Measurements from ENCODE around the gene PYROXD2. TPM values are rescaled to one million over a fixed set of nuclear protein-coding genes. Genes with fewer than 3 reads are reported as not detected.

PYROXD2 gene
- total and polyA plus RNA-seq, 2 of the 13 experiments (the other 11 are each of a cell fraction or from before 2014, with no cell fraction given): 2.0 to 6.2 TPM

DNA sequence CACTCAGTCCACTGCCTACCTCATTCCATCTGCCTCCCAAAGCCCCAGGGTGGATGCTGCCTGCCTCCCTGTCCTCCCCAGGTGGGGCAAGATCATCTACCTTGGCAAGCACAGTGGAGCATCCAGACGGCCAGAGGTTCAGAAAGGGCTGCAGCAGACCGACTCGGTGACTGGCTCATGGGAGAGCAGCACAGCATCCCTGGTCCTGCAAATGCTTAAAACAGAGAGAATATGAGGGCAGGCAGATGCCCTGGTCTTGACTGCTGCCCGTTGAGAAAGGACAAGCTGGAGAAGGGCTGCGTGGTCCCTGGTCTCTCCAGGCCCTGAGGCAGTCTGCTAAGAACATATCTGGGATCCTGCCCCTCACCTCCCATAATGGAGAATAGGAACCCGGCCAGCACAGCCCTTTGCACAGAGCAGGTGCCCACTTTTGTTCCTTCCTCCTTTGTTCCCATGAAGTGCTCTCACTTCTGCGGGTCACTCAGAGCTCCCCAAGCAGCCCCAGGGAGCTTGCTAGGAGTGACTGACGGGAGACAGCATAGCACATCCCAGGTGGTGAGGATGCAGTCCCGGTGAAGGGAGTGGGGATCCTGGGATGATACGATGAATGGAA, 30.3 kb upstream of the PYROXD2 start:
- BruUV-seq (replicated peaks): no TSS peak
- TF ChIP-seq, protein P1, sequence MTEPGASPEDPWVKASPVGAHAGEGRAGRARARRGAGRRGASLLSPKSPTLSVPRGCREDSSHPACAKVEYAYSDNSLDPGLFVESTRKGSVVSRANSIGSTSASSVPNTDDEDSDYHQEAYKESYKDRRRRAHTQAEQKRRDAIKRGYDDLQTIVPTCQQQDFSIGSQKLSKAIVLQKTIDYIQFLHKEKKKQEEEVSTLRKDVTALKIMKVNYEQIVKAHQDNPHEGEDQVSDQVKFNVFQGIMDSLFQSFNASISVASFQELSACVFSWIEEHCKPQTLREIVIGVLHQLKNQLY (CRISPR knock-in tag; IDR thresholded peaks at IDR 0.05): no peak
- TF ChIP-seq, protein P2, sequence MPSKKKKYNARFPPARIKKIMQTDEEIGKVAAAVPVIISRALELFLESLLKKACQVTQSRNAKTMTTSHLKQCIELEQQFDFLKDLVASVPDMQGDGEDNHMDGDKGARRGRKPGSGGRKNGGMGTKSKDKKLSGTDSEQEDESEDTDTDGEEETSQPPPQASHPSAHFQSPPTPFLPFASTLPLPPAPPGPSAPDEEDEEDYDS (CRISPR knock-in tag; IDR thresholded peaks at IDR 0.05): no peak
- TF ChIP-seq RFXAP (CRISPR knock-in tag; IDR thresholded peaks at IDR 0.05; ENCODE audit: borderline replicate concordance) (no peak), MED8 (CRISPR knock-in tag; IDR thresholded peaks at IDR 0.05; ENCODE audit: insufficient replicate concordance) (no peak), MBD4 (IDR thresholded peaks at IDR 0.05; ENCODE audit: borderline replicate concordance, low read length) (no peak), ZNF33A (CRISPR knock-in tag; IDR thresholded peaks at IDR 0.05; ENCODE audit: borderline replicate concordance) (no peak), ZNF230 (CRISPR knock-in tag; IDR thresholded peaks at IDR 0.05) (no peak), ARID2 (CRISPR knock-in tag; IDR thresholded peaks at IDR 0.05; ENCODE audit: borderline replicate concordance) (no peak), HDAC1 (CRISPR knock-in tag; IDR thresholded peaks at IDR 0.05) (no peak), PITX1 (CRISPR knock-in tag; IDR thresholded peaks at IDR 0.05) (no peak), ZNF10 (CRISPR knock-in tag; IDR thresholded peaks at IDR 0.05; ENCODE audit: borderline replicate concordance, low read depth) (no peak), ZNF556 (CRISPR knock-in tag; IDR thresholded peaks at IDR 0.05; ENCODE audit: borderline replicate concordance) (no peak), ZNF326 (CRISPR knock-in tag; IDR thresholded peaks at IDR 0.05; ENCODE audit: borderline replicate concordance) (no peak), ZNF766 (CRISPR knock-in tag; IDR thresholded peaks at IDR 0.05; ENCODE audit: borderline replicate concordance) (no peak), CREM (IDR thresholded peaks at IDR 0.05) (no peak), CREM (CRISPR knock-in tag; IDR thresholded peaks at IDR 0.05) (no peak), RFX5 (IDR thresholded peaks at IDR 0.05; ENCODE audit: low read depth, low read length) (no peak)
- TF ChIP-seq, protein P3, sequence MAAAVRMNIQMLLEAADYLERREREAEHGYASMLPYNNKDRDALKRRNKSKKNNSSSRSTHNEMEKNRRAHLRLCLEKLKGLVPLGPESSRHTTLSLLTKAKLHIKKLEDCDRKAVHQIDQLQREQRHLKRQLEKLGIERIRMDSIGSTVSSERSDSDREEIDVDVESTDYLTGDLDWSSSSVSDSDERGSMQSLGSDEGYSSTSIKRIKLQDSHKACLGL (CRISPR knock-in tag; IDR thresholded peaks at IDR 0.05): no peak
- TF ChIP-seq, protein P4, sequence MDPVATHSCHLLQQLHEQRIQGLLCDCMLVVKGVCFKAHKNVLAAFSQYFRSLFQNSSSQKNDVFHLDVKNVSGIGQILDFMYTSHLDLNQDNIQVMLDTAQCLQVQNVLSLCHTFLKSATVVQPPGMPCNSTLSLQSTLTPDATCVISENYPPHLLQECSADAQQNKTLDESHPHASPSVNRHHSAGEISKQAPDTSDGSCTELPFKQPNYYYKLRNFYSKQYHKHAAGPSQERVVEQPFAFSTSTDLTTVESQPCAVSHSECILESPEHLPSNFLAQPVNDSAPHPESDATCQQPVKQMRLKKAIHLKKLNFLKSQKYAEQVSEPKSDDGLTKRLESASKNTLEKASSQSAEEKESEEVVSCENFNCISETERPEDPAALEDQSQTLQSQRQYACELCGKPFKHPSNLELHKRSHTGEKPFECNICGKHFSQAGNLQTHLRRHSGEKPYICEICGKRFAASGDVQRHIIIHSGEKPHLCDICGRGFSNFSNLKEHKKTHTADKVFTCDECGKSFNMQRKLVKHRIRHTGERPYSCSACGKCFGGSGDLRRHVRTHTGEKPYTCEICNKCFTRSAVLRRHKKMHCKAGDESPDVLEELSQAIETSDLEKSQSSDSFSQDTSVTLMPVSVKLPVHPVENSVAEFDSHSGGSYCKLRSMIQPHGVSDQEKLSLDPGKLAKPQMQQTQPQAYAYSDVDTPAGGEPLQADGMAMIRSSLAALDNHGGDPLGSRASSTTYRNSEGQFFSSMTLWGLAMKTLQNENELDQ (CRISPR knock-in tag; IDR thresholded peaks at IDR 0.05; ENCODE audit: borderline replicate concordance): no peak
- TF ChIP-seq, protein P5, sequence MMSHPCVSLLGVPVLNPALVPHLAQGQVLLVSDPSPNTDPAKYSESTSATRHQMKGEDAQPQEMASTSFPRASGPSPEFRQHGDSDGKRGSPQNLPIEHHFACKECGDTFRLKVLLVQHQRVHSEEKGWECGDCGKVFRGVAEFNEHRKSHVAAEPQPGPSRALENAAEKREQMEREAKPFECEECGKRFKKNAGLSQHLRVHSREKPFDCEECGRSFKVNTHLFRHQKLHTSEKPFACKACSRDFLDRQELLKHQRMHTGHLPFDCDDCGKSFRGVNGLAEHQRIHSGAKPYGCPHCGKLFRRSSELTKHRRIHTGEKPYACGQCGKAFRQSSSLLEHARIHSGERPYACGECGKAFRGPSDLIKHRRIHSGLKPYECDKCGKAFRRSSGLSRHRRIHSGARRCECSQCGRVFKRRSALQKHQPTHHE (CRISPR knock-in tag; IDR thresholded peaks at IDR 0.05; ENCODE audit: borderline replicate concordance): no peak

More for the DNA sequence above, 30.3 kb upstream of the PYROXD2 start:
- Histone ChIP-seq H3K4me1 (ENCODE audit: insufficient read depth, low read length) (peaks cover 18% of the 10 kb centered on the region; the same call in 1 of the 2 replicates), H3K79me2 (ENCODE audit: insufficient read depth, low read length) (peaks cover 3% of the 10 kb centered on the region), H4K20me1 (ENCODE audit: insufficient read depth, low read length) (no peaks in the 10 kb centered on the region), H3K9ac (ENCODE audit: insufficient read depth, low read depth, low read length) (peak overlapping the region; percentile 87; the same call in 1 of the 2 replicates), H3K27ac (ENCODE audit: extremely low read length, insufficient read depth, low read length) (no peak overlapping the region), H2AFZ (ENCODE audit: low read length) (no peak overlapping the region), H3K4me2 (ENCODE audit: low read depth, low read length) (peak overlapping the region; percentile 97), H3K9me3 (ENCODE audit: low read length) (no peaks in the 10 kb centered on the region), H3K36me3 (replicated peaks in 1 of 2; ENCODE audit: control insufficient read depth in 1 of 2, insufficient read depth in 2 of 2, low read length in 2 of 2) (peaks cover 3 to 35% of the 10 kb centered on the region in 2 experiments), H3K27me3 (ENCODE audit: control insufficient read depth in 1 of 2, insufficient read depth in 2 of 2, low read length in 2 of 2) (no peaks in the 10 kb centered on the region), H3K4me3 (replicated peaks in 1 of 3; ENCODE audit: insufficient read depth in 1 of 3, low read depth in 2 of 3, low read length in 3 of 3) (peak overlapping the region in 1 of 3 experiments; percentile 86; a peak in 2 of 6 replicates)
- ChIA-PET POLR2A (no interaction called here), CTCF (ENCODE audit: low intra/inter-chr PET ratio, low total read pairs) (no interaction called here)
- intact Hi-C loops (cut with micrococcal nuclease; ENCODE audit: unreplicated experiment): no loop called here
- FAIRE-seq (no peak), DNase-seq (ENCODE audit: low spot score) (no peak), ATAC-seq (no peak)
- 97% methylated on average over 5 of the region's 10 CpGs for WGBS (ENCODE audit: low lambda C conversion rate)
- in situ Hi-C loops (cut with HindIII; ENCODE audit: extremely low pct_ligation_motif_present, low pct_unique_long_range_greater_than_20kb): no loop called here
